ENCODE data around the gene QRICH1. TPM values are rescaled to one million over a fixed set of nuclear protein-coding genes. Genes with fewer than 3 reads are reported as not detected.

The QRICH1 gene
- total RNA-seq, 1 experiment from 2014 or later, result 36.3 TPM

DNA sequence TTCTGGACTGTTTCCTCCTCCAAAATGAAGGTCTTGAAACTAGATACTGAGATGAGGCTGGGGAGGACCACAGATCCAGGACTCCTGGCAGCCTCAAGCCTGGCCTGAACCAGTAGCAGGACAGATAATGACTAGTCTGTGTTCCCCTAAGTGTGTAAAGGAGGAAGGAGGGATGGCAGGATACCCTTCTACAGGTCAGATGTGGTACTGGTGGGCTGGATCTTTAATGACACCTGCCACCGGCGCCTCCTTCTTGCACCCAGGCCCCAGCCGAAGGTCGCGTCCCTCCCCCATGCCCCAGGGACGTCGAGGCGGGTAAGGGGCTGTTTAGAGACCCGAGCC, 26.2 kb upstream of the QRICH1 start:
- no peak for DNase-seq (ENCODE audit: low spot score)

DNA sequence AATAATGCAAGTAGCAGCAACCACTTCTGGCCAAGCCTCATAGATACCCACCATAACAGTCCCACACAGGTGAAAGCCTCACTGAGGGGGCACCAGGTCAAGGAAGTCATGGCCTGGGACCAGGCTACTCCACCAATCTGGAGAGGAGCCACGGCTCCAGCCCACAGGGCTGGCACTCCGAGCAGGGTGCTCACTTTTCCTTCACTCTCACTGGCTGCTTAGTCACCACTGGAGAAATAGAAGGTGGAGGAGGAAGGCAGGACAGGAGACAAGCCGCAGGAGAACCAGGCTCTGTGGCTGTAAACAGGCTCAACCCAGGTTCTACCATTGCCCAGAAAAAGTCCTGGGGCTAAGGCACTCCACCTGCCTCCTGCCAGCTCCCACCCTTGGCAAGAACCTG, 25.6 kb upstream of the QRICH1 start:
- DNase-seq (ENCODE audit: low spot score), result no peak

DNA sequence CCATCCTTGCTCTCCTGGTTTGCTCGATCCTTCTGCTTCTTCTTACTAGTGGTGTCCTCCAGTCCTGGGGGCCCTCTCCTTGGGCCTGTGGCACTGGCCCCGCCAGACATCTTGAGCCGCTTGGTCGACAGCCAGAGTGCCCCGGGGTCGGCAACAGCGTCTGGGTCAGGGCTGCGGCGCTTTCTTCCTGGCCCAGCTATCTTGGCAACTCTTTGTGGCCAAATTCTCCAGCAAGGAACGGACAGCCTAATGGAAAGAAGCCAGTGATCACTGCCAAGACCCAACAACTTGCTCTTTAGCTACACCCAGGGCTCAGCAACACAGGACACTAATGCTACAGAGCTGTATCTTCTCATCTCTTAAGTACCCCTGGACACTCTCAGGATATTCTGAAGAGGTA, 25.2 kb upstream of the QRICH1 start:
- no peak for DNase-seq (ENCODE audit: low spot score)

DNA sequence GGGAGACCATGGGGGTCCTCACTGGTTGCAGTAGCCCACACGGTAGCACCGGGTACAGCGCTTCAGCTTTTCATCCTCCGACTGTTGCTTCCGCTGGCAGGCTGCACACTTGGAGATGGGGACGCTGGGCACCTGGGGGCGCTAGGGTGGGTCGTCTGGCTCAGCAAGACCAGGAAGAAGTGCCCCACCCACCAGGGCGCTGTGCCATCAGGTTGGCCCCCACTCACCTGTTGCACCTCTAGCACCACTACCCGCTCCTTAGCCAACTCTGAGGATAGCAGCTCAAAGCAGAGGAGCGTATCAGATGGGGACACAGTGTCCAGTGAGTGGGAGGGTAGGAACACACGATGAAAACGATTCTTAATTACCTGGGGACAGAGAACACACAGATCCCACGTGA, 18.4 kb upstream of the QRICH1 start:
- no peak for DNase-seq (ENCODE audit: low spot score)

DNA sequence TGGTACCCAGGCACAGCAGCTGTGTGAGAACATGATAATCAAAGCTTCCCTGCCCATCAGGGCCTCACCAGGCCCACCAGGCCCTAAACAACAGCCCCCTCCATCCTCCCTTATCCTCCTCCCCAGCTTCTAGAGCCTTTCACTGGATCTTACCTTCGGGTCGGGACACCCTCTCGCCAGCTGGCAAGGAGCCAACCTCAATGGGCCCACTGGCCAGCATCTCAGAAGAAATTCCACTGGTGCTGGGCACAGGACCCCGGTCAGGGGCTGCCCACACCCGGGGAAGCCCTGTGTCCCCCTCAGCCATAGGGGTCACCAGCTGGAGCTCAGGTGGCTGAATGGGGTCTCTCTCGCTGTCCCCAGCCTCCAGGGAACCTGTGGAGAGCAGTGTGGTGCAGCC, 17.5 kb upstream of the QRICH1 start:
- DNase-seq (ENCODE audit: low spot score), result no peak

DNA sequence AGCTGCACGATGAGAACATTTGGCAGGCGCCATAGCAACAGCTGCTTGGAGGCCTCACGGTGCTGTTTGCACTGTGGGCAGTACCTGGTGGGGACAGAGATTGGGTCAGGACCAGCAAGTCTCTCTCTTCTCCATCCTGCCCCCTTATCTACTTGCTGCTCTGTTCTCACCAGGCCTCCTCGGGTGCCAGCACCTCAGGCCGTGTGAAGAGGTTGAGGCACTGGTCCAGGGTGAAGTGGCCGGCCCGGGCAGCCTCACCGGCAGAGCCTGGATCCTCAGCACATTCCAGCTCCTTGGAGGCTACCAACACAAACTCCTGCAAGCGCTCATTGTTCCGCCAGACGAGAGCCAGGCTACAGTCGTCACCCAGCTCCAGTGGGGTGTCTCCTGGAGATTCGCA, 16.9 kb upstream of the QRICH1 start:
- DNase-seq (ENCODE audit: low spot score), result no peak

DNA sequence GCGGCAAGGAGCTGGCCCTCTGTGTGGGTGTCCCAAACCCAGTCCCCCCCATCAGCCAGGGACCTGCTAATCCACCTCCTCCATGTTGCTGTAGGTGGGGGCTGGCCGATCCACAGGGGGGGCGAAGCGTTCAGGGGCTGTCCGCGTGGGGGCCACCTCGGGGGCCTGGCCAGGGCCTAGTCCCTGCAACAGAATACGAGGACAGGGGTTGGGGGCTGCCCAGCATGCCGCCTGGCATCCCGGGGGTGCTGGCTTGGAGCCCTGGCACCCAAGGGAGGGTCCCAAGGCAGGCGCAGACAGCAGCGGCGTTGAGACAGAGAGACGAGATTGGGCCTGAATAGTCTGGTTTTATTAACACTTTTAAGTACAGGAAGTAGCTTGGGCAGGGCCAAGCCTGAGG, 14.5 kb upstream of the QRICH1 start:
- DNase-seq (ENCODE audit: low spot score), result no peak

DNA sequence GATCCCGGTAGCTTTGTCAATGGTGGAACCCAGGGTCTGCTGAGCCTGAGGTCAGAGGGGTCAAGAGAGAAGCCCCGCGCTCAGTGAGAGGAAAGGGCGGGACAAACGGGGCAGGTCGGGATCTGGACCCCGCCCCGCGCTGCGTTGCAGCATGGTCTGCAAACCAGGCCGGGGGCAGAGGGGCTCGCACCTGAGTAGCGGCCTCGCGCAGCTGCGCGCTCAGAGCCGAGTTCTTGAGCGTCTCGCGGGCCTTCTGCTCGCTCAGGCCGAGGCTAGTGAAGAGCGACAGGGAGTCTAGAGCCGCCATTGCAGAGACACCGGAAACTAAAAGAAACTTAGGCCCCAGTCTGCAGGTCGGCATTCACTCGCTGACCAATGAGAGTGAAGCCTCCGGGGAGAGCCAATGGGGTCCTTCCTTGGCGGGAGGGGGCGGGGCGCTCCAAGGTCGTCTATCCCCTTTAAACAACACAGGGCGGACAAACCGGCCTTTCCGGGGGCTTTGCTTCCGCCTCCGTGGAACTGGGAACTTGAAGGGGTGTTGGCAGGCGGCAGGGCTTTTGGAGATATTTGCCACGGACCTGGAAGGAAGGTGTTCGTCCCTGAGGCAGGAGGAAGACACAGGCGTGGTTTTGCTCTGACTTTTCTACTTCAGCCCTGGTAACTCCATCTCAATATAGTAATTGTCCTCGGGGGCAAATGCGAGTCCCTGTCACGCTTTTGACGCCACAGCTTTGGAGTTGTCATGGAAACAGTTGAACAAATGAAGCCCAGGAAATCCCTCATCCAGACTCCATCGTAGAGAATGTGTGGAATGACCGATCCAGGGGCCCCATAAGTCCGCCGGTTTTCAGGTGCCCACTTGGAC, 10.8 kb upstream of the QRICH1 start, which contains the start of gene QARS1:
QARS1 (minus strand) TSS at position 331 of the 865 bp plus-strand sequence; CDS start at position 307, 24 bp downstream.
- peak; percentile 70 for DNase-seq (ENCODE audit: low spot score)

GRCh38 chr3:49104052-49104426, 10.2 kb upstream of the QRICH1 start:
- DNase-seq (ENCODE audit: low spot score), result peak; percentile 1

DNA sequence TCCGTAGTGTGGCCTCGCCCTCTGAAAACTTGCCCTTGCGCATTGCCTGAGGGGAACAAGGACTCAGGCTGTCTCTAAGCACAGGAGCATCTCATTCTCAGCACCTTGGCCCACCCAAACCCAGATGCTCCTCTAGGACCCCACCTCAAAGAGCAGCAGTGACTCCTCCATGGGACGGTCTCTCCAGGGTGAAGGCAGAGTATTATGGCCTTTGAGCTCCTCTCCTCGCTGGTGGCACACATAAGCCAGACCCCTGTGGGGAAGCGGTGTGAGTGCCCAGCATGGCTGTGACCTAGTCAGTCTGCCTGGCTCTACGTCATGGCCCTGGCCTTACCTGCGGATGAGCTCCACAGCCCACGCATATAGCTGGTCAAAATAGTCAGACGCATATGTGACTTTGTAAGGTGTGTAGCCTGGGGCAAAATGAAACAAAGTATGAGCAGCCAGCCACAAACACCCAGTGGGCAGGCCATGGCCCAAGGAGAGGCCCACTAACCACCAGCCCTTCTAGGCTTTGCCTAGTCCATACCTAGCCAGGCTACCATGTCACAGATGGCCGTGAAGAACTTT, 6.3 kb upstream of the QRICH1 start:
- no peak for DNase-seq (ENCODE audit: low spot score)

GRCh38 chr3:49098910-49099630, 5.2 kb upstream of the QRICH1 start:
- DNase-seq (ENCODE audit: low spot score), result no peak

GRCh38 chr3:49098429-49098828, 4.6 kb upstream of the QRICH1 start:
- no peak for DNase-seq (ENCODE audit: low spot score)

DNA sequence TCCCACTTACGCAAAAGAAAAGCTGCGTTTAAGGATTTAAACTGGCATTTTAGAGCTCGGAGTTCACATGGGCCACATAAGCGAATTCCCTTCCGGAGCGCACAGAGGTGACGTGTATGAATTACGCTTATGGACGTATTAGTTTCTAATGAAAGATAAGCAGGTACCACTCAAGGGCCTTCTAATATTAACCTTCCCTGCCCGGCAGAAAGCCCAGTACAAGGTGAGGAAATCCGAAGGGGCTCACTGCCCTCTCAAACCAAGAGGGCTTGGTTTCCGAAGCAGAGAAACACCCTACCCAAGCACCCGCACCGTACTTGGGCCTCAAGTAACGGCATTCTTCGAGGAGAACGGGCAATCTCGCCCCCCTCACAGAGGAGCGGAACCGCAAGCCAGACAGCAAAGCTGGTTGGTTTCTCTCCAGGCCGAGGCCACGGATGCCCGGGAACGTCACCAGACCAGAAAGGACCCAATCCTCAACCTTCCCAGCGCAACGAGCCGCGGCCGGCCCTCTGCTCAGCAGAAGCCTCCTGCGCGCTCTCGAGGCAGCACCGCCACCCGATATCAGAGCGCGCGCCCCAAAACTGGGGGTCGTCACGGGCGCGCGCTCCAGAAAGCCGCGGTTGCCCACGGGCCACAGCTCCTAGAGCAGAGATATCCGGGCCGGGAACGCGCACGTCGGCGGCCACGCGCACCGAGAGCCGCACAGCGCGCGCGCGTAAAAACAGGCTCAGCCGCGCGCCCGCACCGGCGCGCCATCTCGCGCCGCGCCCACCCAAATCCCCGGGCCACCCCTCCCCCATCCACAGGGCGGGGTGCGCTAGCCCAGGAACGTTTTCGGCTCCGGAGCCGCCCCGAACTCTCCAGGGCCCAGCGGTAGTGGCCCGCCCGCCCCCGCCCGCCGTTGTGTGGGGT, 676 bp downstream of the QRICH1 start:
- peak; percentile 45 for DNase-seq (ENCODE audit: low spot score)

GRCh38 chr3:49081429-49081828, 12.4 kb downstream of the QRICH1 start:
- DNase-seq (ENCODE audit: low spot score), result no peak

GRCh38 chr3:49079270-49079669, 14.6 kb downstream of the QRICH1 start:
- DNase-seq (ENCODE audit: low spot score), result no peak

GRCh38 chr3:49076646-49077045, 17.2 kb downstream of the QRICH1 start:
- DNase-seq (ENCODE audit: low spot score), result no peak

GRCh38 chr3:49076116-49076515, 17.8 kb downstream of the QRICH1 start:
- DNase-seq (ENCODE audit: low spot score), result no peak

GRCh38 chr3:49058011-49058410, 35.9 kb downstream of the QRICH1 start:
- DNase-seq (ENCODE audit: low spot score), result no peak

DNA sequence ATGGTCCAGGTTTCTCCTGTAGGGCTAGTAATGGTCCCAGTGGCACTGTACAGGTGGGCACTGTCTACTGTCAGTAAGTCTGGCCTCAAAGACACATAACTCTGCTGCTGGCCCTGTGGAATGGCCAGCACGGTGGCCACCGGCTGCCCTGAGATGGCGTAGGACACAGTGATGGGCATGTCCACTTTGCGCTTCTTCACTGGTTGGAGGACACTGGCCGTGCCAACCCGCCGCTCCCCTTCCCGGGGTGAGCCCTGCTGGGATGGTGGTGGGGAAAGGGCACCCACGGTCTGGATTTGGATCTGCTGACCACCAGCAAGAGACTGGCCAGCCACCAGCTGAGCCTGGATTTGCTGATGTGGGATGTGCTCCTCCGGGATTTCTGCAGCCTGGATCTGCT, 36.6 kb downstream of the QRICH1 start:
- no peak for DNase-seq (ENCODE audit: low spot score)

DNA sequence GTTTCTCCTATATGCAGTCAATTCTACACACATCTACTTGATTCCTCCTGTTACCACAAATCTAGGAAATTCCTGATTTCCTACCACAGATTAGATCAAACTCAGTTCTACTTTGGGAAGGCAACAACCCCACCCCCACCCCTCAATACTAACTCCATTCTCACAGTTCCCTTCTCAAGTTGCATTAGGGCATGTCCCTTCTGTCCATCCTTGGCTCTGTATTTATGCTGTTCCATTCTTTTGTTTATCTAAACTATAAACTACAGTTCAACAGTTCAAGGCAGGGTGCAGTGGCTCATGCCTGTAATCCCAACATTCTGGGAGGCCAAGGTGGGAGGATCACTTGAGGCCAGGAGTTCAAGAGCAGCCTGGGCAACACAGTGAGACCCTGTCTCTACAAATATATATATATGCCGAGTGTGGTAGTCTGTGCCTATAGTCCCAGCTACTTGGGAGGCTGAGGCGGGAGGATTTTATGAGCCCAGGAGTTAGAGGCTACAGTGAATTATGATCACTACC, 39.5 kb downstream of the QRICH1 start:
- no peak for DNase-seq (ENCODE audit: low spot score)

GRCh38 chr3:49053543-49053942, 40.3 kb downstream of the QRICH1 start:
- no peak for DNase-seq (ENCODE audit: low spot score)

- no peak for DNase-seq (ENCODE audit: low spot score)
Observed at GRCh38 chr3:49035281-49035680, 58.6 kb downstream of the QRICH1 start.

Measured in H4 (cell line).